A673 (cell line): ENCODE results near the gene MRFAP1L1.

Experiments used
- EZH2 ChIP-seq: fragments of 200-600 bp; sonication (generic); IDR thresholded peaks from 2 replicates; pipeline ENCODE4 v1.6.1; 2017; ENCODE audit warnings: borderline replicate concordance, low read depth, mild to moderate bottlenecking, mixed read lengths, antibody characterized with exemption, low read length; ENCODE audit not compliant: poor library complexity, severe bottlenecking
- TF ChIP-seq, protein P1 (sequence below): fragments of 300-800, 200-600 bp; sonication (generic); conservative IDR thresholded peaks from 2 replicates; pipeline ENCODE4 v1.5.1; 2017; ENCODE audit warnings: low read depth, mild to moderate bottlenecking, antibody characterized with exemption, low read length, moderate library complexity, mixed read lengths

DNA sequence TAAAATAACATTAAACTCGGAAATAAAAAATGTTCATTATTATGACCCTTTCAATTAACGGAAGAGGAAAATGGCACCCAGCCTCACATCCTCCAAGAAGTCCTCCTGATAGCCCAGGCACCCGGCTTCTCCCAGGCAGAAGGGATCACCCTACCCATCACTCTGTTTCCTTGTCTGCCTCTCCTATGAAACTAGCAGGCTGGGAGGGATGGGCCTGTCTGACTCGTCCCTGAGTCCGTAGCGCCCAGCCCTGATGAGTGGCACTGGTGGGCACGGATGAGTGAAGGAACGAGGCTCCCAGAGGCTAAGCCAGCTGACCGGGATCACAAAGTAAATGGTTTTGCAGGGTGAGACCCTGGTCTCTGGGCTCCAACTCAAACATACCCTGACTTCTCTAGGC, 44.2 kb upstream of the MRFAP1L1 start:
- TF ChIP-seq, protein P1, sequence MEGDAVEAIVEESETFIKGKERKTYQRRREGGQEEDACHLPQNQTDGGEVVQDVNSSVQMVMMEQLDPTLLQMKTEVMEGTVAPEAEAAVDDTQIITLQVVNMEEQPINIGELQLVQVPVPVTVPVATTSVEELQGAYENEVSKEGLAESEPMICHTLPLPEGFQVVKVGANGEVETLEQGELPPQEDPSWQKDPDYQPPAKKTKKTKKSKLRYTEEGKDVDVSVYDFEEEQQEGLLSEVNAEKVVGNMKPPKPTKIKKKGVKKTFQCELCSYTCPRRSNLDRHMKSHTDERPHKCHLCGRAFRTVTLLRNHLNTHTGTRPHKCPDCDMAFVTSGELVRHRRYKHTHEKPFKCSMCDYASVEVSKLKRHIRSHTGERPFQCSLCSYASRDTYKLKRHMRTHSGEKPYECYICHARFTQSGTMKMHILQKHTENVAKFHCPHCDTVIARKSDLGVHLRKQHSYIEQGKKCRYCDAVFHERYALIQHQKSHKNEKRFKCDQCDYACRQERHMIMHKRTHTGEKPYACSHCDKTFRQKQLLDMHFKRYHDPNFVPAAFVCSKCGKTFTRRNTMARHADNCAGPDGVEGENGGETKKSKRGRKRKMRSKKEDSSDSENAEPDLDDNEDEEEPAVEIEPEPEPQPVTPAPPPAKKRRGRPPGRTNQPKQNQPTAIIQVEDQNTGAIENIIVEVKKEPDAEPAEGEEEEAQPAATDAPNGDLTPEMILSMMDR = no peak
- no peak for TF ChIP-seq EZH2
